Thoracic aorta (tissue), 2 donors: ENCODE data around the gene PXMP2. TPM values are rescaled to one million over a fixed set of nuclear protein-coding genes. Genes with fewer than 3 reads are reported as not detected.

Experiments
- ATAC-seq: fragments of 150-250 bp; one replicate; pipeline ENCODE4 v1.8.0; 2017; ENCODE audit warnings: low read depth; ENCODE audit not compliant: insufficient number of reproducible peaks, low FRiP score
- DNase-seq: peaks from one replicate; pipeline ENCODE4 v3.0.0-alpha.2; 2020; ENCODE audit warnings: low spot score
- H3K27ac ChIP-seq, 2 donors: fragments of 200-600 bp; sonication (generic); 1 replicate in 1 of 2; 2 replicates in 1 of 2; pipeline ENCODE4 v1.5.1; 2016; ENCODE audit warnings: mild to moderate bottlenecking in 2 of 2, moderate library complexity in 2 of 2
- H3K27me3 ChIP-seq: fragments of 200-600 bp; sonication (generic); replicated peaks from 2 replicates; pipeline ENCODE4 v1.6.0; 2016; ENCODE audit warnings: mild to moderate bottlenecking; ENCODE audit not compliant: insufficient read depth
- H3K36me3 ChIP-seq: fragments of 200-600 bp; sonication (generic); one replicate; pipeline ENCODE4 v1.5.1; 2016
- H3K4me1 ChIP-seq, 2 donors: fragments of 200-600 bp; sonication (generic); 1 replicate in 1 of 2; 2 replicates in 1 of 2; pipeline versions ENCODE4 v1.5.1 to v1.6.0; 2016; ENCODE audit warnings: low read depth in 2 of 2, mild to moderate bottlenecking in 1 of 2; ENCODE audit not compliant: control insufficient read depth in 1 of 2
- H3K4me3 ChIP-seq: fragments of 200-600 bp; sonication (generic); 2 replicates; pipeline ENCODE4 v1.5.1; 2016; ENCODE audit warnings: mild to moderate bottlenecking
- H3K9me3 ChIP-seq: fragments of 200-600 bp; sonication (generic); 2 replicates; pipeline ENCODE4 v1.5.1; 2016
- CTCF ChIP-seq: fragments of 200-600 bp; sonication (generic); IDR thresholded peaks from one replicate; pipeline ENCODE4 v1.5.1; 2019; ENCODE audit warnings: antibody characterized with exemption
- total RNA-seq, 2 donors: library from RNA; depleted of rRNA; stranded (reverse); fragments of >200 nt; gene quantifications; one replicate each; pipeline versions ENCODE4 v1.1.0 to v1.2.3, GENCODE V29; 2016

The PXMP2 gene
- total RNA-seq, 2 donors from 2014 or later: 56.9 to 62.7 TPM

GRCh38 chr12:132724506-132725241 lies 37.3 kb downstream of the PXMP2 start:
- Histone ChIP-seq H3K36me3 (peaks cover 63% of the 10 kb centered on the region), H3K4me3 (no peak overlapping the region), H3K27me3 (no peaks in the 10 kb centered on the region), H3K4me1 (no peaks in the 10 kb centered on the region), H3K27ac (no peak overlapping the region), H3K9me3 (no peaks in the 10 kb centered on the region)
- DNase-seq (no peak), ATAC-seq (no peak)
- TF ChIP-seq CTCF: no peak

DNA sequence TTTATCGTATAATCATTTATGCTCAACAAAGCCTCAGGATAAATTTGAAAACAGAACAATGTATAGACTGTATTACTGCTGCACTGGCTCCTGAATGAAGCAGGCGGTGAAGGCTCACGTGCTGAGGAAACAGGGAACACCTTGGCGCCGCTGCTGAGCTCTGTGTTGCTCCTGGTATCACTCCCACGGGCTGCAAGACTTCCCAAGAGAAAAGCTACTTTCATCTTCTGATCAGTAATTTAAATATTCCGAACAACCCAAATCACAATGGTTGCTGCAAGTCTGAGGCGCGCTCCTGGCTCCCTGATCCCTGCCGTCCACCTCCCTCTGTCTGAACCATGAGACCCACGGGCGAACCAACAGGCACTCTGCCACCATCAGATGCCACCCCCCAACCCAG lies 39.0 kb downstream of the PXMP2 start:
- no peak overlapping the region for H3K27ac ChIP-seq
- no peaks in the 10 kb centered on the region for H3K27me3 ChIP-seq
- no peak for TF ChIP-seq CTCF
- DNase-seq (no peak), ATAC-seq (no peak)
- H3K4me3 ChIP-seq: no peak overlapping the region
- H3K4me1 ChIP-seq: no peaks in the 10 kb centered on the region
- no peaks in the 10 kb centered on the region for H3K9me3 ChIP-seq
- H3K36me3 ChIP-seq: peaks cover 64% of the 10 kb centered on the region

GRCh38 chr12:132727091-132727794 lies 39.9 kb downstream of the PXMP2 start:
- DNase-seq: no peak
- H3K4me3 ChIP-seq: no peak overlapping the region
- no peaks in the 10 kb centered on the region for H3K9me3 ChIP-seq
- no peaks in the 10 kb centered on the region for H3K4me1 ChIP-seq
- peaks cover 71% of the 10 kb centered on the region for H3K36me3 ChIP-seq
- no peak for ATAC-seq
- no peak overlapping the region for H3K27ac ChIP-seq
- H3K27me3 ChIP-seq: no peaks in the 10 kb centered on the region
- TF ChIP-seq CTCF: no peak

DNA sequence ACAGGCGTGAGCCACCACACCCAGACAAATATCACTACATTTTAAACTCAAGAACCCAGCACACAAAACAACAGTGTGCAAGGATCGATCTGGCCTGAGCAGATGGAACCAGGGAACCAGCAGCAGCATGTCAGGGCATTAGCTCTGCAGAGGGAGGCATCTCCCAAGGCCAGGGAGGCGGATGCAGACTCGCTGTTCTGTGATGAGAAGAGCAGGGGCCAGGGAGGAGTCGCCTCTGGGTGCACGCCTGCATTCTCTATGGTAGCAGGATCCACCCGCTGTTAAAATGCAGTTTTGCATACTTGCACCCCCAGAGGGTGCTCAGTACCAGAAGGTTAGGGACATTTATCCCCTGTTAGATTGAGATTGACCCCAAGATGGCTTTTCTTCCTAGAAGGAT lies 41.1 kb downstream of the PXMP2 start:
- DNase-seq: no peak
- H3K27me3 ChIP-seq: no peaks in the 10 kb centered on the region
- H3K27ac ChIP-seq: no peak overlapping the region
- H3K9me3 ChIP-seq: no peaks in the 10 kb centered on the region
- ATAC-seq: no peak
- no peaks in the 10 kb centered on the region for H3K4me1 ChIP-seq
- no peak for TF ChIP-seq CTCF
- H3K36me3 ChIP-seq: peaks cover 84% of the 10 kb centered on the region
- H3K4me3 ChIP-seq: no peak overlapping the region

GRCh38 chr12:132729541-132730320 lies 42.3 kb downstream of the PXMP2 start:
- ATAC-seq: no peak
- DNase-seq: no peak
- H3K27ac ChIP-seq: no peak overlapping the region
- H3K4me1 ChIP-seq: no peaks in the 10 kb centered on the region
- H3K9me3 ChIP-seq: no peaks in the 10 kb centered on the region
- H3K36me3 ChIP-seq: peaks cover 85% of the 10 kb centered on the region
- TF ChIP-seq CTCF: no peak
- H3K4me3 ChIP-seq: no peak overlapping the region
- no peaks in the 10 kb centered on the region for H3K27me3 ChIP-seq
